PC-9 (cell line): ENCODE measurements around the gene CMSS1.

Source experiments
- EZH2 ChIP-seq: fragments of 200-600 bp; sonication (generic); IDR thresholded peaks from 2 replicates; pipeline ENCODE4 v1.8.0; 2017; ENCODE audit warnings: antibody characterized with exemption, low read depth
- TF ChIP-seq, protein P1 (sequence below): fragments of 200-600 bp; sonication (generic); conservative IDR thresholded peaks from 2 replicates; pipeline ENCODE4 v1.6.1; 2017; ENCODE audit warnings: mixed run types, antibody characterized with exemption, mild to moderate bottlenecking, moderate library complexity

- TF ChIP-seq, protein P1, sequence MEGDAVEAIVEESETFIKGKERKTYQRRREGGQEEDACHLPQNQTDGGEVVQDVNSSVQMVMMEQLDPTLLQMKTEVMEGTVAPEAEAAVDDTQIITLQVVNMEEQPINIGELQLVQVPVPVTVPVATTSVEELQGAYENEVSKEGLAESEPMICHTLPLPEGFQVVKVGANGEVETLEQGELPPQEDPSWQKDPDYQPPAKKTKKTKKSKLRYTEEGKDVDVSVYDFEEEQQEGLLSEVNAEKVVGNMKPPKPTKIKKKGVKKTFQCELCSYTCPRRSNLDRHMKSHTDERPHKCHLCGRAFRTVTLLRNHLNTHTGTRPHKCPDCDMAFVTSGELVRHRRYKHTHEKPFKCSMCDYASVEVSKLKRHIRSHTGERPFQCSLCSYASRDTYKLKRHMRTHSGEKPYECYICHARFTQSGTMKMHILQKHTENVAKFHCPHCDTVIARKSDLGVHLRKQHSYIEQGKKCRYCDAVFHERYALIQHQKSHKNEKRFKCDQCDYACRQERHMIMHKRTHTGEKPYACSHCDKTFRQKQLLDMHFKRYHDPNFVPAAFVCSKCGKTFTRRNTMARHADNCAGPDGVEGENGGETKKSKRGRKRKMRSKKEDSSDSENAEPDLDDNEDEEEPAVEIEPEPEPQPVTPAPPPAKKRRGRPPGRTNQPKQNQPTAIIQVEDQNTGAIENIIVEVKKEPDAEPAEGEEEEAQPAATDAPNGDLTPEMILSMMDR = no peak
- TF ChIP-seq EZH2 = no peak
Observed at GRCh38 chr3:100033903-100034471, 216.3 kb downstream of the CMSS1 start.
